HG03025 (cell line): ENCODE data around the gene MYF6.
"Not testable (repeated sequence)": the region's sequence is repeated elsewhere in the genome, so short reads cannot be mapped to it uniquely, and the experiment has no call there.

Source experiments
- ATAC-seq: cut with Tn5 transposase; IDR thresholded peaks from one replicate; pipeline ENCODE4 v1.9.1; 2021; ENCODE audit warnings: mild to moderate bottlenecking, moderate library complexity; ENCODE audit not compliant: unreplicated experiment, low FRiP score

The MYF6 gene

GRCh38 chr12:80707126-80707829, at the start of gene MYF6:
MYF6 (plus strand) TSS chr12:80707634; CDS start chr12:80707720, 86 bp downstream.
- no peak for ATAC-seq

GRCh38 chr12:80659512-80660063, 47.8 kb upstream of the MYF6 start:
- no peak for ATAC-seq

GRCh38 chr12:80662586-80662985, 44.8 kb upstream of the MYF6 start:
- ATAC-seq = no peak

- no peak for ATAC-seq
Measured at GRCh38 chr12:80670214-80670613, 37.2 kb upstream of the MYF6 start.

GRCh38 chr12:80676042-80676636, 31.3 kb upstream of the MYF6 start:
- ATAC-seq = not testable (repeated sequence)

- no peak for ATAC-seq
Measured at GRCh38 chr12:80676856-80677255, 30.6 kb upstream of the MYF6 start.

GRCh38 chr12:80677994-80678393, 29.4 kb upstream of the MYF6 start:
- ATAC-seq = no peak

- no peak for ATAC-seq
Measured at GRCh38 chr12:80679346-80680131, 27.9 kb upstream of the MYF6 start.

- peak; percentile 98 for ATAC-seq
Measured at GRCh38 chr12:80681287-80681686, 26.1 kb upstream of the MYF6 start.

GRCh38 chr12:80681786-80682185, 25.6 kb upstream of the MYF6 start:
- no peak for ATAC-seq

GRCh38 chr12:80684077-80684495, 23.3 kb upstream of the MYF6 start:
- no peak for ATAC-seq

- ATAC-seq = no peak
Measured at GRCh38 chr12:80690090-80690489, 17.3 kb upstream of the MYF6 start.

GRCh38 chr12:80690513-80690912, 16.9 kb upstream of the MYF6 start:
- ATAC-seq = no peak

GRCh38 chr12:80692114-80692513, 15.3 kb upstream of the MYF6 start:
- ATAC-seq = peak; percentile 80

- ATAC-seq = no peak
Measured at GRCh38 chr12:80697270-80697887, 10.1 kb upstream of the MYF6 start.

- no peak for ATAC-seq
Measured at GRCh38 chr12:80698256-80698655, 9.2 kb upstream of the MYF6 start.

GRCh38 chr12:80698847-80699542, 8.4 kb upstream of the MYF6 start:
- no peak for ATAC-seq

- ATAC-seq = no peak
Measured at GRCh38 chr12:80700327-80700726, 7.1 kb upstream of the MYF6 start.

- no peak for ATAC-seq
Measured at GRCh38 chr12:80701388-80701787, 6.0 kb upstream of the MYF6 start.
